OCI-LY1 (cell line): Measurements from ENCODE around the gene PXK.

Experiments used
- CTCF ChIP-seq: fragments of 200-600 bp; sonication (generic), shearing (Covaris generic); IDR thresholded peaks from 2 replicates; pipeline ENCODE4 v1.5.1; 2017; ENCODE audit warnings: mild to moderate bottlenecking, antibody characterized with exemption, low read length, moderate library complexity, mixed read lengths
- EZH2 ChIP-seq: fragments of 200-600 bp; sonication (generic), shearing (Covaris generic); IDR thresholded peaks from 2 replicates; pipeline ENCODE4 v1.8.0; 2017; ENCODE audit warnings: borderline replicate concordance, mixed run types, mild to moderate bottlenecking, antibody characterized with exemption, low read length, moderate library complexity, mixed read lengths

GRCh38 chr3:58296843-58297242 is 35.8 kb upstream of the PXK start:
- TF ChIP-seq CTCF (no peak), EZH2 (no peak)
